KOPT-K1 (cell line): ENCODE measurements around the gene SARS1.
"Not testable (repeated sequence)": the region's sequence is repeated elsewhere in the genome, so short reads cannot be mapped to it uniquely, and the experiment has no call there.

Experiments used
- H3K27ac ChIP-seq: fragments of 200-600 bp; sonication (generic); 2 replicates; pipeline ENCODE4 v1.5.1; 2016; ENCODE audit warnings: antibody characterized with exemption, mild to moderate bottlenecking, low read depth, low read length; ENCODE audit not compliant: poor library complexity, severe bottlenecking
- H3K36me3 ChIP-seq: fragments of 200-600 bp; sonication (generic); 2 replicates; pipeline ENCODE4 v1.5.1; 2017; ENCODE audit warnings: antibody characterized with exemption, mild to moderate bottlenecking, low read length, moderate library complexity; ENCODE audit not compliant: insufficient read depth
- H3K9me3 ChIP-seq: fragments of 200-600 bp; sonication (generic); 2 replicates; pipeline ENCODE4 v1.5.1; 2017; ENCODE audit warnings: antibody characterized with exemption, low read length, mild to moderate bottlenecking; ENCODE audit not compliant: insufficient read depth, poor library complexity, severe bottlenecking

SARS1 gene

GRCh38 chr1:109277434-109278204 is 63.9 kb downstream of the SARS1 start:
- no peak overlapping the region for H3K27ac ChIP-seq

GRCh38 chr1:109279615-109280278 is 66.0 kb downstream of the SARS1 start:
- Histone ChIP-seq H3K27ac (no peak overlapping the region), H3K9me3 (no peaks in the 10 kb centered on the region), H3K36me3 (peaks cover 41% of the 10 kb centered on the region)

More at GRCh38 chr1:109277434-109278204, 63.9 kb downstream of the SARS1 start:
- no peaks in the 10 kb centered on the region for H3K9me3 ChIP-seq
- H3K36me3 ChIP-seq: peaks cover 41% of the 10 kb centered on the region

GRCh38 chr1:109280862-109281261 is 67.1 kb downstream of the SARS1 start:
- peaks cover 41% of the 10 kb centered on the region for H3K36me3 ChIP-seq
- no peak overlapping the region for H3K27ac ChIP-seq
- no peaks in the 10 kb centered on the region for H3K9me3 ChIP-seq

GRCh38 chr1:109281680-109282496 is 68.2 kb downstream of the SARS1 start:
- Histone ChIP-seq H3K36me3 (peaks cover 41% of the 10 kb centered on the region), H3K27ac (peak overlapping the region; percentile 91), H3K9me3 (no peaks in the 10 kb centered on the region)

- H3K9me3 ChIP-seq: no peaks in the 10 kb centered on the region
- H3K36me3 ChIP-seq: peaks cover 40% of the 10 kb centered on the region
- peak overlapping the region; percentile 91 for H3K27ac ChIP-seq
These were observed 68.8 kb downstream of the SARS1 start for GRCh38 chr1:109282497-109282951.

- Histone ChIP-seq H3K9me3 (no peaks in the 10 kb centered on the region), H3K27ac (peak within 1 kb of the TSS; percentile 91), H3K36me3 (peaks cover 34% of the 10 kb centered on the region)
These were observed 69.4 kb downstream of the SARS1 start, which contains the start of gene PSRC1 for GRCh38 chr1:109282952-109283747. Gene PSRC1 (minus strand): TSS chr1:109283145.

GRCh38 chr1:109283748-109284600 is 70.3 kb downstream of the SARS1 start:
- no peaks in the 10 kb centered on the region for H3K9me3 ChIP-seq

GRCh38 chr1:109286762-109287161 is 73.0 kb downstream of the SARS1 start:
- H3K27ac ChIP-seq, H3K9me3 ChIP-seq, H3K36me3 ChIP-seq: not testable (repeated sequence)

More at GRCh38 chr1:109283748-109284600, 70.3 kb downstream of the SARS1 start:
- Histone ChIP-seq H3K36me3 (peaks cover 26% of the 10 kb centered on the region), H3K27ac (peak overlapping the region; percentile 91)
